ENCODE results near the gene SLC8A2. TPM values are rescaled to one million over a fixed set of nuclear protein-coding genes. Genes with fewer than 3 reads are reported as not detected.

SLC8A2 gene
- total RNA-seq, 1 experiment from 2014 or later: 11.3 TPM

- Histone ChIP-seq H3K14ac (ENCODE audit: insufficient read depth, low read length) (no peak overlapping the region), H2BK20ac (ENCODE audit: low read depth, low read length, poor library complexity, severe bottlenecking) (no peak overlapping the region), H3K4ac (ENCODE audit: low read depth, low read length) (no peak overlapping the region), H4K8ac (replicated peaks; ENCODE audit: insufficient read length, low read depth, low read length) (no peak overlapping the region), H3K18ac (ENCODE audit: insufficient read length, low read depth, low read length) (no peak overlapping the region), H4K20me1 (ENCODE audit: control insufficient read depth, insufficient read depth, insufficient read length) (no peaks in the 10 kb centered on the region), H3K9me3 (ENCODE audit: control insufficient read depth, low read depth, low read length) (no peaks in the 10 kb centered on the region), H3K23ac (ENCODE audit: insufficient read length, low read depth, low read length) (no peak overlapping the region), H3K9ac (ENCODE audit: extremely low read depth, insufficient read length, low read length) (no peak overlapping the region), H2BK120ac (ENCODE audit: low read depth, low read length, poor library complexity, severe bottlenecking) (no peak overlapping the region), H3K79me1 (ENCODE audit: insufficient read depth, low read depth, low read length, poor library complexity, severe bottlenecking) (no peaks in the 10 kb centered on the region), H3K23me2 (ENCODE audit: insufficient read length, low read depth, low read length, poor library complexity, severe bottlenecking) (no peaks in the 10 kb centered on the region), H2BK12ac (ENCODE audit: insufficient read length, low read depth, low read length) (no peak overlapping the region), H2BK15ac (ENCODE audit: low read depth, low read length) (no peak overlapping the region), H3K4me1 (ENCODE audit: insufficient read depth, low read length) (no peaks in the 10 kb centered on the region), H3T11ph (ENCODE audit: low read length) (no peak overlapping the region), H4K5ac (ENCODE audit: insufficient read length, low read depth, low read length) (no peak overlapping the region), H2AFZ (ENCODE audit: low read length) (no peak overlapping the region), H2AK5ac (ENCODE audit: insufficient read length, low read length) (no peak overlapping the region), H3K27me3 (ENCODE audit: insufficient read depth, low read length) (no peaks in the 10 kb centered on the region), H3K56ac (ENCODE audit: insufficient read length, low read depth, low read length) (no peak overlapping the region), H3K79me2 (ENCODE audit: insufficient read depth, low read length) (no peaks in the 10 kb centered on the region), H3K27ac (ENCODE audit: insufficient read length, low read depth, low read length) (no peak overlapping the region), H4K91ac (ENCODE audit: insufficient read length, low read depth, low read length) (no peak overlapping the region), H2BK5ac (ENCODE audit: insufficient read length, low read length) (no peak overlapping the region), H3K4me2 (ENCODE audit: insufficient read depth, insufficient read length, low read length) (no peak overlapping the region)
- Mint-ChIP-seq H3K36me3 (ENCODE audit: insufficient read depth in 1 of 3, low read depth in 3 of 3) (peaks cover 9 to 22% (median 17%) of the 10 kb centered on the region in 3 experiments; a peak in 6 of 7 replicates), H3K4me3 (no peak overlapping the region), H3K4me1 (peaks cover 0 to 23% of the 10 kb centered on the region in 2 experiments; a peak in 2 of 4 replicates), H3K9me3 (no peaks in the 10 kb centered on the region), H3K27ac (no peak overlapping the region; a peak in 1 of 7 replicates), H3K27me3 (ENCODE audit: low read depth) (no peaks in the 10 kb centered on the region)
- TF ChIP-seq CTCF (conservative IDR thresholded peaks at IDR 0.05): no peak
- no CpG with 5 or more reads among the region's 9 CpGs for WGBS (ENCODE audit: extremely low coverage, insufficient read length, low lambda C conversion rate)
- DNase-seq: no peak
Measured at GRCh38 chr19:47494729-47495128, 23.0 kb upstream of the SLC8A2 start.

All from H9 (cell line).